GM12878 (cell line): ENCODE results near the gene PRKRIP1. TPM values are rescaled to one million over a fixed set of nuclear protein-coding genes. Genes with fewer than 3 reads are reported as not detected.

Experiments used
- ATAC-seq: fragments of 200-7000 bp; cut with Tn5 transposase; 3 replicates; pipeline ENCODE4 v1.9.1; 2020; ENCODE audit warnings: mild to moderate bottlenecking, moderate library complexity
- BruUV-seq: library from RNA; stranded (reverse); fragments of 400-500 nt; replicated peaks from 2 replicates; lab custom pipeline; 2021; lab: Mats Ljungman, UMichigan
- CTCF ChIA-PET: fragments of 300-600 bp; sonication (Branson Sonifier 250); formaldehyde crosslinking; extraction: SDS; loops from one replicate; lab custom pipeline; 2021; ENCODE audit warnings: inconsistent platforms; lab: Yijun Ruan, JAX
- POLR2A ChIA-PET: fragments of 350-600 bp; formaldehyde crosslinking; extraction: SDS; loops from one replicate; lab custom pipeline; 2021; ENCODE audit warnings: inconsistent platforms; lab: Charles Lee
- RAD21 ChIA-PET: fragments of 300-600 bp; sonication (Branson Sonifier 250); formaldehyde crosslinking; loops from one replicate; lab custom pipeline; 2023; ENCODE audit warnings: antibody characterized with exemption; ENCODE audit not compliant: unreplicated experiment; lab: Charles Lee
- SMC1A ChIA-PET: fragments of 300-600 bp; sonication (Branson Sonifier 250); formaldehyde crosslinking; loops from one replicate; lab custom pipeline; 2023; ENCODE audit not compliant: unreplicated experiment, uncharacterized antibody; lab: Charles Lee
- DNase-seq: peaks from one replicate; pipeline ENCODE4 v3.0.0-alpha.2; 2011; ENCODE audit warnings: low read depth, low spot score
- FAIRE-seq: peaks from 3 replicates; lab custom pipeline; 2011; peaks lifted over from hg19 to GRCh38; lab: Jason Lieb, UNC
- H2AFZ ChIP-seq: 2 replicates; pipeline ENCODE4 v1.6.0; 2011; ENCODE audit warnings: low read depth, low read length, control low read depth; ENCODE audit not compliant: control insufficient read depth
- H3K27ac ChIP-seq: 2 replicates; pipeline ENCODE4 v1.5.1; 2011; ENCODE audit warnings: control low read depth; ENCODE audit not compliant: control insufficient read depth, insufficient read depth
- H3K27me3 ChIP-seq, 2 experiments: replicated peaks in 1 of 2; 2 replicates each; pipeline versions ENCODE4 v1.6.0 to v1.6.1; 2011; ENCODE audit warnings: low read length in 1 of 2; ENCODE audit not compliant: control insufficient read depth in 2 of 2, insufficient read depth in 2 of 2
- H3K36me3 ChIP-seq, 2 experiments: 2 replicates each; pipeline ENCODE4 v1.5.1; 2011; ENCODE audit warnings: low read length in 1 of 2; ENCODE audit not compliant: control insufficient read depth in 2 of 2, insufficient read depth in 2 of 2
- H3K4me1 ChIP-seq: 2 replicates; pipeline ENCODE4 v1.6.1; 2011; ENCODE audit warnings: mild to moderate bottlenecking, low read length, moderate library complexity, mixed read lengths; ENCODE audit not compliant: control insufficient read depth, insufficient read depth
- H3K4me2 ChIP-seq: 2 replicates; pipeline ENCODE4 v1.6.0; 2011; ENCODE audit warnings: control low read depth; ENCODE audit not compliant: control insufficient read depth, insufficient read depth
- H3K4me3 ChIP-seq: fragments of 200-600 bp; sonication (generic); 2 replicates; pipeline ENCODE4 v1.5.1; 2016
- H3K79me2 ChIP-seq: 2 replicates; pipeline ENCODE4 v1.6.0; 2011; ENCODE audit warnings: low read length; ENCODE audit not compliant: control insufficient read depth, insufficient read depth
- H3K9ac ChIP-seq: 2 replicates; pipeline ENCODE4 v1.8.0; 2011; ENCODE audit warnings: low read length, control low read depth, mixed read lengths; ENCODE audit not compliant: control insufficient read depth, insufficient read depth
- H3K9me3 ChIP-seq: replicated peaks from 3 replicates; pipeline ENCODE4 v1.5.1; 2011; ENCODE audit warnings: mild to moderate bottlenecking, low read length; ENCODE audit not compliant: control insufficient read depth, insufficient read depth
- H4K20me1 ChIP-seq: 2 replicates; pipeline ENCODE4 v1.6.0; 2011; ENCODE audit not compliant: control insufficient read depth, insufficient read depth
- CHD2 ChIP-seq: IDR thresholded peaks from 2 replicates; pipeline ENCODE4 v1.6.1; 2011; ENCODE audit warnings: low read depth, low read length, improper control_type of control experiment, borderline replicate concordance
- EP300 ChIP-seq, 2 experiments: fragments of 150-350 bp in 1 of 2; IDR thresholded peaks; 2 replicates each; pipeline ENCODE4 v1.6.1; 2011 to 2012; ENCODE audit warnings: low read depth in 2 of 2, low read length in 2 of 2, borderline replicate concordance in 1 of 2, improper control_type of control experiment in 1 of 2, inconsistent platforms in 1 of 2; ENCODE audit not compliant: control insufficient read depth in 1 of 2
- GATAD2B ChIP-seq: fragments of 450-650 bp; conservative IDR thresholded peaks from 2 replicates; pipeline ENCODE4 v1.6.1; 2017; ENCODE audit warnings: low read depth, mild to moderate bottlenecking, moderate library complexity
- POLR2AphosphoS5 ChIP-seq: IDR thresholded peaks from 2 replicates; pipeline ENCODE4 v1.6.1; 2011; ENCODE audit warnings: mild to moderate bottlenecking, low read length, inconsistent platforms
- RFX5 ChIP-seq: IDR thresholded peaks from 2 replicates; pipeline ENCODE4 v1.6.1; 2011; ENCODE audit warnings: low read depth, low read length, improper control_type of control experiment
- SUPT20H ChIP-seq: IDR thresholded peaks from 2 replicates; pipeline ENCODE4 v1.6.1; 2011; ENCODE audit warnings: low read depth, mild to moderate bottlenecking, low read length, moderate library complexity, borderline replicate concordance; ENCODE audit not compliant: control insufficient read depth
- YY1 ChIP-seq: IDR thresholded peaks from 2 replicates; pipeline ENCODE4 v1.6.1; 2011; ENCODE audit warnings: low read depth, mild to moderate bottlenecking, low read length
- WGBS: methylation state at CpG from one replicate; pipeline ENCODE4 v1.1.6; 2016; ENCODE audit warnings: low lambda C conversion rate; ENCODE audit not compliant: insufficient replicate concordance, insufficient coverage; ENCODE audit errors: missing lambda C conversion rate; 5-methylcytosine and 5-hydroxymethylcytosine counted together
- in situ Hi-C: fragments of 300-500 bp; cut with MboI; formaldehyde crosslinking; loops from 9 replicates; pipeline ENCODE4 v1.14.3; 2018; ENCODE audit warnings: mixed read lengths
- intact Hi-C: fragments of 100-400 bp; cut with micrococcal nuclease; formaldehyde crosslinking; loops from one replicate; pipeline ENCODE4 v1.14.2; 2022; ENCODE audit not compliant: unreplicated experiment
- polyA plus RNA-seq, 11 experiments: library from polyadenylated mRNA; depleted of rRNA in 4 of 11; unstranded in 6 of 11; stranded (reverse) in 5 of 11; fragments of >200 nt; fragmentation: Nextera tagmentation in 4 of 11; fragmentation: Illumina TruSeq in 1 of 11; extraction: Ambion mirVana in 4 of 11; extraction: Trizol in 1 of 11; gene quantifications; 1 replicate in 1 of 11; 2 replicates in 10 of 11; pipeline versions ENCODE4 v1.2.1 to v1.2.3, GENCODE V29; 2011 to 2016; ENCODE audit warnings: inconsistent platforms in 2 of 11, missing spikeins in 2 of 11, low read depth in 1 of 11
- total RNA-seq, 4 experiments: library from RNA; depleted of rRNA in 3 of 4; stranded (reverse); fragments of >200 nt in 3 of 4; fragmentation: Illumina TruSeq in 1 of 4; extraction: Trizol in 1 of 4; gene quantifications; 2 replicates each; pipeline versions ENCODE4 v1.2.1 to v1.2.3, GENCODE V29; 2013 to 2021
- TF ChIP-seq, protein P1 (sequence below): fragments of 150-350 bp; IDR thresholded peaks from 2 replicates; pipeline ENCODE4 v1.6.1; 2014; ENCODE audit warnings: mild to moderate bottlenecking, low read depth, low read length
- TF ChIP-seq, protein P2 (sequence below): fragments of 450-650 bp; IDR thresholded peaks from 2 replicates; pipeline ENCODE4 v1.6.1; 2017; ENCODE audit warnings: mild to moderate bottlenecking, moderate library complexity

Gene PRKRIP1
- total and polyA plus RNA-seq, 10 of the 15 experiments (the other 5 are each of a cell fraction or from before 2014, with no cell fraction given), result 17.0 to 38.4 (median 25.5) TPM

DNA sequence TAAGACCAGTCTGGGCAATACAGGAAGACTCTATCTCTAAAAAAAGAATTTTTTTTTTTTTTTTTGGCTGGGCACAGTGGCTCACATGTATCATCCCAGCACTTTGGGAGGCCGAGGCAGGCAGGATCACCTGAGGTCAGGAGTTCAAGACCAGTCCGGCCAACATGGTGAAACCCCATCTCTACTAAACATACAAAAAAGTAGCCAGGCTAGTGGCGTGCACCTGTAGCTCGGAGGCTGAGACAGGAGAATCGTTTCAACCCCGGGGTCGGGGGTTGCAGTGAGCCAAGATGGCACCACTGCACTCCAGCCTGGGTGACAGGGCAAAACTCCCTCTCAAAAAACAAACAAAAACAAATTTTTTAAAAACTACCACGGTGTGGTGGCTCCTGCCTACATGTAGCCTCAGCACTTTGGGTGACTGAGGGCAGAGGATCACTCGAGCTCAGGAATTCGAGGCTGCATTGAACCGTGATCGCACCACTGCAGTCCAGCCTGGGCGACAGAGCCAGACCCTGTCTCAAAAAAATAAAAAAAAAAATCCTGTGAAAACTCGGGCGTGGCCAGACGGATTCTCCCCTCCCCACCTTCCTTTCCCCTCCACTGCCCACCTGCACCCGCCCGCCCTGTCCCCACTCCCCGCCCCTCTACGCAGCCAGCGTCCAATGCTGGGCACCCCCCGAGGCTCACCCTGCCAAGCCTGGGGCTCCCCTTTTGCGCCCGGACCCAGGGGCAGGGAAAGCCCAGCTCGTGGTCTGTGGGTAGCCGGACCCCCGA is 36.5 kb downstream of the PRKRIP1 start (continued):
- TF ChIP-seq, protein P1, sequence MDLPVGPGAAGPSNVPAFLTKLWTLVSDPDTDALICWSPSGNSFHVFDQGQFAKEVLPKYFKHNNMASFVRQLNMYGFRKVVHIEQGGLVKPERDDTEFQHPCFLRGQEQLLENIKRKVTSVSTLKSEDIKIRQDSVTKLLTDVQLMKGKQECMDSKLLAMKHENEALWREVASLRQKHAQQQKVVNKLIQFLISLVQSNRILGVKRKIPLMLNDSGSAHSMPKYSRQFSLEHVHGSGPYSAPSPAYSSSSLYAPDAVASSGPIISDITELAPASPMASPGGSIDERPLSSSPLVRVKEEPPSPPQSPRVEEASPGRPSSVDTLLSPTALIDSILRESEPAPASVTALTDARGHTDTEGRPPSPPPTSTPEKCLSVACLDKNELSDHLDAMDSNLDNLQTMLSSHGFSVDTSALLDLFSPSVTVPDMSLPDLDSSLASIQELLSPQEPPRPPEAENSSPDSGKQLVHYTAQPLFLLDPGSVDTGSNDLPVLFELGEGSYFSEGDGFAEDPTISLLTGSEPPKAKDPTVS, result no peak
- peak; percentile 35; the same call in 1 of the 2 replicates for TF ChIP-seq CHD2

DNA sequence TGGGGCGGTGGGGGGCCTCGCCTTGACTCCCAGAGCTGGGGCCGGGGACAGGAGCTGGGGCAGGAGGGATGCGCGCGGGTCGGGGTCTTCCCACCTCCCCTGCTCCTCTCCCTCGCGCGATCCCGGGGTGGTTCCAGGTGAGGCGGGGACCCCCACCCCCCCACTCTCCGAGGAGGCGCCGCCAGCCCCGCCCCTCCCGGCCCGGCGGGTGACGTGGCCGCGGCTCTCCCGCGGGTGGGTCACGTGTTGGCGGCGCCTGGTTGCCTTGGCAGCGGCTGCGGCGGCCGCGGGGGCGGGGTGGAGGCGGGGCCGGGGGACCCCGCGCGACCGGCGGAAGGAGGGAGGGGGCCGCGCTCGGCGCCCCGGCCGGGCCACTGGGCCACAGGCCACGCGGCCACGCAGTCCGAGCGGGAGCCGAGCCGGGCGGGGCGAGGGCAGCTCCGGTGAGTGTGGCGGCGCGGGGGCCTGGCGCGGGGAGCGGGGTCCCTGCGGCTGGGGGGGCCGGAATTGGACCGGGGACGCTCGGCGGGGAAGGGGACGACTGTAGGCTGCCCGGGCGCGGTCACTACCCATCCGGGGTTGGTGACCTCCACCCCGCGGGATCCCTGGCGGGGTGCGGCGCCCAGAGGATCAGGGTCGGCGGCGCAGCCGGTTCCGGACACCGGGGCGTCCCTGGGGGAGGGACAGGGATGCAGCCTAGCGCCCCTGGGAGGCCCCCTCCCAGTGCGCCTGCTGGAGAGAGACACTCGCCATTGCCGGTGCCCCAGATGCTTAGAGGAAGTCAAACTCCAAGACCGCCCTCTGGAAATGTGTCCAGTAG is 37.3 kb downstream of the PRKRIP1 start, which contains the start of gene ORAI2:
ORAI2 (plus strand) TSS at position 357 of the 820 bp plus-strand sequence. CDS start 5,382 bp downstream, outside the sequence.
- under 1% methylated on average over 17 of the region's 90 CpGs for WGBS
- Histone ChIP-seq H3K9ac (peak within 1 kb of the TSS; percentile 79), H3K27ac (peak within 1 kb of the TSS; percentile 93), H3K36me3 (peaks cover 3 to 5% of the 10 kb centered on the region in 2 experiments; a peak in 3 of 4 replicates), H3K4me1 (peaks cover 34% of the 10 kb centered on the region), H2AFZ (peak within 1 kb of the TSS; percentile 54), H3K9me3 (no peaks in the 10 kb centered on the region), H3K27me3 (no peaks in the 10 kb centered on the region), H3K4me3 (peak within 1 kb of the TSS; percentile 74), H3K4me2 (peak within 1 kb of the TSS; percentile 92), H3K79me2 (peaks cover 36% of the 10 kb centered on the region), H4K20me1 (no peaks in the 10 kb centered on the region)
- no peak for DNase-seq
- SMC1A ChIA-PET, result interaction anchor here (0.9 to 3.1 kb wide), 12 partner anchors 8 to 36 kb away, joined by 3 to 15 read pairs (median 4); no protein-coding TSS in a partner anchor
- RAD21 ChIA-PET, result interaction anchor here (1.0 to 2.9 kb wide), 6 partner anchors 10 to 33 kb away, joined by 3 to 26 read pairs (median 8); no protein-coding TSS in a partner anchor
- in situ Hi-C loops (no loop called here), intact Hi-C loops (loop anchor here (1.0 kb wide), 1 partner anchor 9 kb away; no protein-coding TSS in a partner anchor)
- CTCF ChIA-PET, result interaction anchor here (1.1 to 5.0 kb wide), 6 partner anchors 8 to 27 kb away, joined by 3 to 39 read pairs (median 6); no protein-coding TSS in a partner anchor
- BruUV-seq, result no TSS peak
- no peak for FAIRE-seq
- ATAC-seq, result peak; percentile 58
- POLR2A ChIA-PET, result interaction anchor here (0.5 to 13.0 kb wide), 9 partner anchors 8 to 1884 kb away, joined by 3 to 210 read pairs (median 5); no protein-coding TSS in a partner anchor
- TF ChIP-seq RFX5 (no peak), POLR2AphosphoS5 (peak; percentile 24; the same call in 1 of the 2 replicates), CHD2 (0 out of 2 replicates have a peak, but pooled peaks have one; percentile 9), SUPT20H (no peak), GATAD2B (peak; percentile 76; the same call in 1 of the 2 replicates), YY1 (peak; percentile 53), EP300 (IDR thresholded peaks at IDR 0.05; ENCODE audit: borderline replicate concordance in 1 of 2, control insufficient read depth in 1 of 2, low read depth in 2 of 2, low read length in 2 of 2) (no peak)
- TF ChIP-seq, protein P2, sequence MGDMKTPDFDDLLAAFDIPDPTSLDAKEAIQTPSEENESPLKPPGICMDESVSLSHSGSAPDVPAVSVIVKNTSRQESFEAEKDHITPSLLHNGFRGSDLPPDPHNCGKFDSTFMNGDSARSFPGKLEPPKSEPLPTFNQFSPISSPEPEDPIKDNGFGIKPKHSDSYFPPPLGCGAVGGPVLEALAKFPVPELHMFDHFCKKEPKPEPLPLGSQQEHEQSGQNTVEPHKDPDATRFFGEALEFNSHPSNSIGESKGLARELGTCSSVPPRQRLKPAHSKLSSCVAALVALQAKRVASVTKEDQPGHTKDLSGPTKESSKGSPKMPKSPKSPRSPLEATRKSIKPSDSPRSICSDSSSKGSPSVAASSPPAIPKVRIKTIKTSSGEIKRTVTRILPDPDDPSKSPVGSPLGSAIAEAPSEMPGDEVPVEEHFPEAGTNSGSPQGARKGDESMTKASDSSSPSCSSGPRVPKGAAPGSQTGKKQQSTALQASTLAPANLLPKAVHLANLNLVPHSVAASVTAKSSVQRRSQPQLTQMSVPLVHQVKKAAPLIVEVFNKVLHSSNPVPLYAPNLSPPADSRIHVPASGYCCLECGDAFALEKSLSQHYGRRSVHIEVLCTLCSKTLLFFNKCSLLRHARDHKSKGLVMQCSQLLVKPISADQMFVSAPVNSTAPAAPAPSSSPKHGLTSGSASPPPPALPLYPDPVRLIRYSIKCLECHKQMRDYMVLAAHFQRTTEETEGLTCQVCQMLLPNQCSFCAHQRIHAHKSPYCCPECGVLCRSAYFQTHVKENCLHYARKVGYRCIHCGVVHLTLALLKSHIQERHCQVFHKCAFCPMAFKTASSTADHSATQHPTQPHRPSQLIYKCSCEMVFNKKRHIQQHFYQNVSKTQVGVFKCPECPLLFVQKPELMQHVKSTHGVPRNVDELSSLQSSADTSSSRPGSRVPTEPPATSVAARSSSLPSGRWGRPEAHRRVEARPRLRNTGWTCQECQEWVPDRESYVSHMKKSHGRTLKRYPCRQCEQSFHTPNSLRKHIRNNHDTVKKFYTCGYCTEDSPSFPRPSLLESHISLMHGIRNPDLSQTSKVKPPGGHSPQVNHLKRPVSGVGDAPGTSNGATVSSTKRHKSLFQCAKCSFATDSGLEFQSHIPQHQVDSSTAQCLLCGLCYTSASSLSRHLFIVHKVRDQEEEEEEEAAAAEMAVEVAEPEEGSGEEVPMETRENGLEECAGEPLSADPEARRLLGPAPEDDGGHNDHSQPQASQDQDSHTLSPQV, result no peak
